ENCODE measurements around the gene FNDC5. TPM values are rescaled to one million over a fixed set of nuclear protein-coding genes. Genes with fewer than 3 reads are reported as not detected.

The FNDC5 gene
- total and polyA plus RNA-seq, 4 donors: 0.43 to 10.5 (median 2.0) TPM

GRCh38 chr1:32871364-32872191 is 866 bp upstream of the FNDC5 start:
- Histone ChIP-seq H3K27me3 (ENCODE audit: control insufficient read depth in 4 of 4, insufficient read depth in 4 of 4, low read length in 3 of 4) (no peaks in the 10 kb centered on the region), H3K27ac (ENCODE audit: low read depth in 1 of 2, low read length in 2 of 2) (no peak overlapping the region), H3K4me3 (ENCODE audit: low read depth in 1 of 3, low read length in 3 of 3) (peak overlapping the region in 2 of 3 donors; percentile 47 to 63), H3K9me3 (ENCODE audit: control insufficient read depth in 4 of 4, low read length in 3 of 4) (no peaks in the 10 kb centered on the region), H3K4me1 (ENCODE audit: control insufficient read depth in 4 of 4, insufficient read depth in 4 of 4, low read length in 3 of 4) (peaks cover 2 to 20% (median 17%) of the 10 kb centered on the region in 4 donors), H3K9ac (ENCODE audit: low read depth in 1 of 2, low read length in 2 of 2) (no peak overlapping the region), H3K36me3 (ENCODE audit: control insufficient read depth in 4 of 4, insufficient read depth in 3 of 4, low read depth in 1 of 4, low read length in 3 of 4) (no peaks in the 10 kb centered on the region)
- TF ChIP-seq RXRA (IDR thresholded peaks at IDR 0.05): no peak
- no peak for TF ChIP-seq SP1 (IDR thresholded peaks at IDR 0.05)
- no peak for TF ChIP-seq RAD21 (IDR thresholded peaks at IDR 0.05)
- TF ChIP-seq HNF4G (IDR thresholded peaks at IDR 0.05): no peak
- TF ChIP-seq, protein P1, sequence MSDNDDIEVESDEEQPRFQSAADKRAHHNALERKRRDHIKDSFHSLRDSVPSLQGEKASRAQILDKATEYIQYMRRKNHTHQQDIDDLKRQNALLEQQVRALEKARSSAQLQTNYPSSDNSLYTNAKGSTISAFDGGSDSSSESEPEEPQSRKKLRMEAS (IDR thresholded peaks at IDR 0.05): no peak
- no peak for TF ChIP-seq EGR1 (IDR thresholded peaks at IDR 0.05; ENCODE audit: low read depth in 2 of 2)
- TF ChIP-seq NR2F2 (IDR thresholded peaks at IDR 0.05): no peak
- no peak for TF ChIP-seq GABPA (IDR thresholded peaks at IDR 0.05 in 1 of 2, conservative IDR thresholded peaks at IDR 0.05 in 1 of 2)
- DNase-seq (ENCODE audit: low spot score): no peak
- WGBS: 62% methylated on average over 13 of the region's 13 CpGs

DNA sequence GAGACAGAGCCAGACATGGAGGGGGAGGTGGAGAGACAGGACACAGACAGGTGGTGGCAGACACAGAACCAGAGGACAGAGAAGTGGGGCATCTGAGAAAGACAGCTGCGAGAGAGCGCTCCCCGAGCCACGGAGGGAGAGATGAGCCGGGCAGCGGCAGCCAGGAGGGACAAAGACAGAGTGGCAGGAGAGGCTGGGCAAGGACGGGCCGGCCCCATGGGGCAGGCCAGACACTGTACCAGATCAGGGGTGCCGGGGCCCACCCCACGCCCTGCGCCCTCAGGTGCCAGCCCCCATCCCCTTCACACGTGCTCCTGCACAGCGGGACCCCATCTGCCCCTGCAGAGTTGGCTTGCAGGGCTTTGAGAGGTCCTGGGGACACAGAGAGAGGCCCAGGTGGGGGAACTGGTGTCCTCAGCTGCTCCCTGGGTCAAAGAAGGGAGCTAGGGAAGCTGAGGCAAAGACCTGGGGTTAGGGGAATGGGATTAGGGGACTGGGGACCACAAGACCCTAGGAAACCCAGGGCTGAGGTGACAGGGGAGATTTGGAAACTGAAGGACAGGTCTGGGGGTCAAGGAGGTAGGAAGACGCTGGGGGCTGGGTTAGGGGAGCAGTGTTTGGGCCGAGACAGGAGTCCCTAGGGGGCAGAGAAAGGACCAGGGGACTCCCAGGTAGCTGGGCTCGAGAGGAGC is 643 bp downstream of the FNDC5 start:
- DNase-seq (ENCODE audit: low spot score): no peak
- no peaks in the 10 kb centered on the region for H3K27me3 ChIP-seq (ENCODE audit: control insufficient read depth in 4 of 4, insufficient read depth in 4 of 4, low read length in 3 of 4)
- WGBS: 41% methylated on average over 16 of the region's 16 CpGs
- no peaks in the 10 kb centered on the region for H3K36me3 ChIP-seq (ENCODE audit: control insufficient read depth in 4 of 4, insufficient read depth in 3 of 4, low read depth in 1 of 4, low read length in 3 of 4)
- TF ChIP-seq CTCF (IDR thresholded peaks at IDR 0.05; ENCODE audit: low read depth, low read length, missing input control): no peak
- TF ChIP-seq, protein P1 (IDR thresholded peaks at IDR 0.05): no peak
- no peak overlapping the region for H3K27ac ChIP-seq (ENCODE audit: low read depth in 1 of 2, low read length in 2 of 2)
- H3K4me3 ChIP-seq (ENCODE audit: low read depth in 1 of 3, low read length in 3 of 3): peak overlapping the region; percentile 44 to 63 (median 55)
- peaks cover 2 to 31% (median 25%) of the 10 kb centered on the region in 4 donors for H3K4me1 ChIP-seq (ENCODE audit: control insufficient read depth in 4 of 4, insufficient read depth in 4 of 4, low read length in 3 of 4)
- H3K9me3 ChIP-seq (ENCODE audit: control insufficient read depth in 4 of 4, low read length in 3 of 4): no peaks in the 10 kb centered on the region
- peak overlapping the region in 1 of 2 donors; percentile 63 for H3K9ac ChIP-seq (ENCODE audit: low read depth in 1 of 2, low read length in 2 of 2)

- Histone ChIP-seq H3K36me3 (ENCODE audit: control insufficient read depth in 4 of 4, insufficient read depth in 3 of 4, low read depth in 1 of 4, low read length in 3 of 4) (no peaks in the 10 kb centered on the region), H3K4me3 (ENCODE audit: low read depth in 1 of 3, low read length in 3 of 3) (no peak overlapping the region), H3K9ac (ENCODE audit: low read depth in 1 of 2, low read length in 2 of 2) (no peak overlapping the region), H3K9me3 (ENCODE audit: control insufficient read depth in 4 of 4, low read length in 3 of 4) (no peaks in the 10 kb centered on the region), H3K27me3 (ENCODE audit: control insufficient read depth in 4 of 4, insufficient read depth in 4 of 4, low read length in 3 of 4) (no peaks in the 10 kb centered on the region), H3K4me1 (ENCODE audit: control insufficient read depth in 4 of 4, insufficient read depth in 4 of 4, low read length in 3 of 4) (peaks cover 2 to 42% (median 33%) of the 10 kb centered on the region in 4 donors), H3K27ac (ENCODE audit: low read depth in 1 of 2, low read length in 2 of 2) (no peak overlapping the region)
- 92% methylated on average over 9 of the region's 9 CpGs for WGBS
- DNase-seq (ENCODE audit: low spot score): no peak
- no peak for TF ChIP-seq FOXA1 (IDR thresholded peaks at IDR 0.05)
- no peak for TF ChIP-seq JUND (IDR thresholded peaks at IDR 0.05)
- no peak for TF ChIP-seq RXRA (IDR thresholded peaks at IDR 0.05)
- TF ChIP-seq, protein P2, sequence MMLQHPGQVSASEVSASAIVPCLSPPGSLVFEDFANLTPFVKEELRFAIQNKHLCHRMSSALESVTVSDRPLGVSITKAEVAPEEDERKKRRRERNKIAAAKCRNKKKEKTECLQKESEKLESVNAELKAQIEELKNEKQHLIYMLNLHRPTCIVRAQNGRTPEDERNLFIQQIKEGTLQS (IDR thresholded peaks at IDR 0.05): no peak
- no peak for TF ChIP-seq GABPA (IDR thresholded peaks at IDR 0.05 in 1 of 2, conservative IDR thresholded peaks at IDR 0.05 in 1 of 2)
- TF ChIP-seq HNF4A (conservative IDR thresholded peaks at IDR 0.05): no peak
- no peak for TF ChIP-seq YY1 (IDR thresholded peaks at IDR 0.05)
- TF ChIP-seq, protein P1 (IDR thresholded peaks at IDR 0.05): no peak
- no peak for TF ChIP-seq FOXA2 (IDR thresholded peaks at IDR 0.05)
- TF ChIP-seq SP1 (IDR thresholded peaks at IDR 0.05): no peak
- TF ChIP-seq RAD21 (IDR thresholded peaks at IDR 0.05): no peak
- no peak for TF ChIP-seq EGR1 (IDR thresholded peaks at IDR 0.05; ENCODE audit: low read depth in 2 of 2)
- TF ChIP-seq ZBTB33 (IDR thresholded peaks at IDR 0.05): no peak
- no peak for TF ChIP-seq HNF4G (IDR thresholded peaks at IDR 0.05)
- TF ChIP-seq TAF1 (conservative IDR thresholded peaks at IDR 0.05): no peak
These were observed 1.8 kb downstream of the FNDC5 start for GRCh38 chr1:32868806-32869455.
